Naive thymus-derived CD4-positive, alpha-beta T cell (primary cell): ENCODE results near the gene TOPBP1. TPM values are rescaled to one million over a fixed set of nuclear protein-coding genes. Genes with fewer than 3 reads are reported as not detected.
A peak's percentile ranks its signal among the peaks of the same experiment; 100 is the strongest.
"Not testable (repeated sequence)": the region's sequence is repeated elsewhere in the genome, so short reads cannot be mapped to it uniquely, and the experiment has no call there.

Source experiments
- ATAC-seq: fragments of 150-1000 bp; cut with Tn5 transposase; 2 replicates; pipeline ENCODE4 v1.10.0; 2021; ENCODE audit warnings: mild to moderate bottlenecking, moderate library complexity
- CTCF ChIA-PET: fragments of 350-600 bp; sonication (Branson Sonifier 250); formaldehyde crosslinking; loops from one replicate; lab custom pipeline; 2021; ENCODE audit warnings: antibody characterized with exemption; lab: Charles Lee
- POLR2A ChIA-PET: fragments of 350-600 bp; sonication (Branson Sonifier 250); formaldehyde crosslinking; loops from one replicate; lab custom pipeline; 2021; ENCODE audit warnings: antibody characterized with exemption, inconsistent platforms; lab: Charles Lee
- DNase-seq, 9 donors: peaks; one replicate each; pipeline versions ENCODE4 v3.0.0 to v3.0.0-alpha.2; 2020 to 2022; ENCODE audit warnings: mixed read lengths in 1 of 9
- H3K27ac ChIP-seq: one replicate; pipeline ENCODE4 v1.7.0; 2013; ENCODE audit warnings: mild to moderate bottlenecking, low read depth, low read length, moderate library complexity
- H3K27me3 ChIP-seq, 2 donors: one replicate each; pipeline ENCODE4 v1.7.0; 2013; ENCODE audit warnings: low read length in 2 of 2, mild to moderate bottlenecking in 2 of 2, moderate library complexity in 2 of 2; ENCODE audit not compliant: control insufficient read depth in 2 of 2, insufficient read depth in 2 of 2
- H3K36me3 ChIP-seq, 3 experiments: 1 replicate in 2 of 3; 2 replicates in 1 of 3; pipeline ENCODE4 v1.7.0; 2013; ENCODE audit warnings: low read length in 3 of 3, mild to moderate bottlenecking in 3 of 3, moderate library complexity in 1 of 3; ENCODE audit not compliant: insufficient read depth in 3 of 3, control insufficient read depth in 2 of 3
- H3K4me1 ChIP-seq, 2 donors: one replicate each; pipeline ENCODE4 v1.7.0; 2013; ENCODE audit warnings: low read length in 2 of 2, mild to moderate bottlenecking in 2 of 2, moderate library complexity in 1 of 2; ENCODE audit not compliant: control insufficient read depth in 2 of 2, insufficient read depth in 2 of 2
- H3K4me3 ChIP-seq: 2 replicates; pipeline ENCODE4 v1.7.0; 2013; ENCODE audit warnings: mild to moderate bottlenecking, low read length
- H3K9me3 ChIP-seq, 3 experiments: 1 replicate in 2 of 3; 2 replicates in 1 of 3; pipeline ENCODE4 v1.7.0; 2013; ENCODE audit warnings: low read length in 3 of 3; ENCODE audit not compliant: control insufficient read depth in 2 of 3
- H3K27ac Mint-ChIP-seq, 9 donors: one replicate each; pipeline ENCODE4 v1.8.0; 2020 to 2022; ENCODE audit warnings: mixed read lengths in 9 of 9, mild to moderate bottlenecking in 8 of 9, moderate library complexity in 5 of 9, inconsistent platforms in 2 of 9
- H3K27me3 Mint-ChIP-seq, 5 donors: one replicate each; pipeline ENCODE4 v1.8.0; 2021 to 2022; ENCODE audit warnings: mixed read lengths in 5 of 5, mild to moderate bottlenecking in 1 of 5
- H3K36me3 Mint-ChIP-seq, 5 donors: one replicate each; pipeline ENCODE4 v1.8.0; 2020 to 2022; ENCODE audit warnings: mixed read lengths in 5 of 5, mild to moderate bottlenecking in 3 of 5, inconsistent platforms in 1 of 5
- H3K4me1 Mint-ChIP-seq, 7 donors: one replicate each; pipeline ENCODE4 v1.8.0; 2020 to 2022; ENCODE audit warnings: mixed read lengths in 7 of 7, mild to moderate bottlenecking in 3 of 7, inconsistent platforms in 1 of 7
- H3K4me3 Mint-ChIP-seq, 10 donors: one replicate each; pipeline ENCODE4 v1.8.0; 2020 to 2022; ENCODE audit warnings: mild to moderate bottlenecking in 10 of 10, mixed read lengths in 10 of 10, moderate library complexity in 6 of 10, inconsistent platforms in 2 of 10
- H3K9me3 Mint-ChIP-seq, 11 donors: one replicate each; pipeline ENCODE4 v1.8.0; 2020 to 2022; ENCODE audit warnings: mixed read lengths in 11 of 11, mild to moderate bottlenecking in 4 of 11, inconsistent platforms in 1 of 11, moderate library complexity in 1 of 11
- intact Hi-C, 2 donors: fragments of 100-400 bp; cut with micrococcal nuclease; formaldehyde crosslinking; loops; one replicate each; pipeline ENCODE4 v1.15.1; 2023
- polyA plus RNA-seq, 2 donors: library from polyadenylated mRNA; unstranded; fragments of 300-500 nt; fragmentation: Illumina TruSeq; gene quantifications; one replicate each; pipeline ENCODE4 v1.2.3, GENCODE V29; 2021
- total RNA-seq, 6 experiments: library from RNA in 5 of 6; stranded (reverse) in 5 of 6; gene quantifications; 1 replicate in 5 of 6; 2 replicates in 1 of 6; pipeline ENCODE4 v1.2.3 and lab custom pipeline; 2021 to 2026

Gene TOPBP1
- total and polyA plus RNA-seq, 7 experiments from 2014 or later = 5.2 to 73.8 (median 28.7) TPM

GRCh38 chr3:133568294-133569014 is 93.3 kb downstream of the TOPBP1 start:
- intact Hi-C loops = no loop called here
- ATAC-seq = no peak
- CTCF ChIA-PET = no interaction called here

DNA sequence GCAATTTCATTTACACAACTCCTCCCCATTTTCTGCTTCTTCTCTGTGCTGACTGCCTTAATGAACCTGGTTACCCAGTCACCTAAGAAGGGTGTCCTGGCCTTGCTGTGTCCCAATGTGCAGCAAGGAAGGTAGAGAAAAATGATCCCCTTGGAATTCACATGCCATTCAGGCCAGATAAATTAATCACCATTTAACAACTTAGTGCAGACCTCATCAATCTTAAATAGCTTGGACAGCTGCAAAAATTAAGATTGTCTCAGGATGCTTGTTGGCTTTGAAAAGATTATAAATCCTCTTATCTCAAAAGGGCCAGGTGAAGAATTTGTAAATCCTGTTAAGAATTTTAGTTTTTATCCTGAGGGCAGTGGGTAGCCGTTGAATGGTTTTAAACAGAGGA is 97.9 kb downstream of the TOPBP1 start:
- ChIA-PET POLR2A (interaction anchor here (0.7 kb wide), 1 partner anchor 880 kb away, joined by 3 read pairs; no protein-coding TSS in a partner anchor), CTCF (no interaction called here)
- intact Hi-C loops = no loop called here
- Histone ChIP-seq H3K4me1 (no peaks in the 10 kb centered on the region), H3K27me3 (no peaks in the 10 kb centered on the region), H3K4me3 (no peak overlapping the region), H3K9me3 (no peaks in the 10 kb centered on the region), H3K27ac (no peak overlapping the region), H3K36me3 (no peaks in the 10 kb centered on the region)
- DNase-seq (no peak), ATAC-seq (no peak)
- no peaks in the 10 kb centered on the region for H3K4me1 Mint-ChIP-seq
- H3K4me3 Mint-ChIP-seq = no peak overlapping the region
- H3K9me3 Mint-ChIP-seq = peaks cover 0 to 5% (median 0%) of the 10 kb centered on the region in 11 donors
- no peak overlapping the region for H3K27ac Mint-ChIP-seq
- H3K27me3 Mint-ChIP-seq = peaks cover 0 to 11% (median 0%) of the 10 kb centered on the region in 5 donors
- no peaks in the 10 kb centered on the region for H3K36me3 Mint-ChIP-seq

More at GRCh38 chr3:133568294-133569014, 93.3 kb downstream of the TOPBP1 start:
- peaks cover 0 to 2% (median 0%) of the 10 kb centered on the region in 11 donors for H3K9me3 Mint-ChIP-seq
- Histone ChIP-seq H3K27me3 (no peaks in the 10 kb centered on the region), H3K4me3 (no peak overlapping the region), H3K27ac (no peak overlapping the region), H3K4me1 (peaks cover 11 to 12% of the 10 kb centered on the region in 2 donors), H3K9me3 (no peaks in the 10 kb centered on the region), H3K36me3 (no peaks in the 10 kb centered on the region)
- H3K36me3 Mint-ChIP-seq = no peaks in the 10 kb centered on the region
- peaks cover 5 to 31% (median 17%) of the 10 kb centered on the region in 7 donors for H3K4me1 Mint-ChIP-seq
- H3K27me3 Mint-ChIP-seq = peaks cover 0 to 11% (median 0%) of the 10 kb centered on the region in 5 donors
- POLR2A ChIA-PET = interaction anchor here (1.2 kb wide), 1 partner anchor 10 kb away, joined by 3 read pairs; no protein-coding TSS in a partner anchor
- peak overlapping the region in 1 of 9 donors; percentile 42 for H3K27ac Mint-ChIP-seq
- no peak for DNase-seq
- no peak overlapping the region for H3K4me3 Mint-ChIP-seq

- Histone ChIP-seq H3K4me1 (no peaks in the 10 kb centered on the region), H3K27ac (no peak overlapping the region), H3K36me3 (no peaks in the 10 kb centered on the region), H3K27me3 (no peaks in the 10 kb centered on the region), H3K4me3 (no peak overlapping the region), H3K9me3 (no peaks in the 10 kb centered on the region)
- ChIA-PET POLR2A (interaction anchor here (0.7 to 0.9 kb wide), 2 partner anchors 11 to 880 kb away, joined by 3 read pairs; no protein-coding TSS in a partner anchor), CTCF (no interaction called here)
- intact Hi-C loops = no loop called here
- H3K36me3 Mint-ChIP-seq = peaks cover 0 to 3% (median 0%) of the 10 kb centered on the region in 5 donors
- H3K4me1 Mint-ChIP-seq = no peaks in the 10 kb centered on the region
- ATAC-seq (no peak), DNase-seq (no peak)
- no peak overlapping the region for H3K27ac Mint-ChIP-seq
- peaks cover 0 to 11% (median 0%) of the 10 kb centered on the region in 5 donors for H3K27me3 Mint-ChIP-seq
- H3K4me3 Mint-ChIP-seq = no peak overlapping the region
- H3K9me3 Mint-ChIP-seq = peaks cover 0 to 11% (median 4%) of the 10 kb centered on the region in 11 donors
Observed at GRCh38 chr3:133563186-133563591, 98.6 kb downstream of the TOPBP1 start.

GRCh38 chr3:133562376-133562775 is 99.4 kb downstream of the TOPBP1 start:
- ATAC-seq (no peak), DNase-seq (no peak)
- H3K4me1 Mint-ChIP-seq = no peaks in the 10 kb centered on the region
- Histone ChIP-seq H3K9me3 (no peaks in the 10 kb centered on the region), H3K27me3 (no peaks in the 10 kb centered on the region), H3K27ac (no peak overlapping the region), H3K4me3 (no peak overlapping the region), H3K36me3 (no peaks in the 10 kb centered on the region), H3K4me1 (no peaks in the 10 kb centered on the region)
- POLR2A ChIA-PET = interaction anchor here (0.9 kb wide), 1 partner anchor 12 kb away, joined by 3 read pairs; no protein-coding TSS in a partner anchor
- no peak overlapping the region for H3K4me3 Mint-ChIP-seq
- peaks cover 0 to 11% (median 0%) of the 10 kb centered on the region in 5 donors for H3K27me3 Mint-ChIP-seq
- intact Hi-C loops = no loop called here
- H3K27ac Mint-ChIP-seq = no peak overlapping the region
- H3K36me3 Mint-ChIP-seq = peaks cover 0 to 3% (median 0%) of the 10 kb centered on the region in 5 donors
- CTCF ChIA-PET = interaction anchor here (0.6 kb wide), 1 partner anchor 73 kb away, joined by 3 read pairs; no protein-coding TSS in a partner anchor
- H3K9me3 Mint-ChIP-seq = peaks cover 0 to 16% (median 4%) of the 10 kb centered on the region in 11 donors

- no peaks in the 10 kb centered on the region for H3K4me1 ChIP-seq
- POLR2A ChIA-PET = no interaction called here
- CTCF ChIA-PET = interaction anchor here (0.7 kb wide), 1 partner anchor 16 kb away, joined by 5 read pairs; no protein-coding TSS in a partner anchor
- H3K4me3 ChIP-seq = no peak overlapping the region
- H3K27me3 Mint-ChIP-seq = peaks cover 0 to 11% (median 0%) of the 10 kb centered on the region in 5 donors
- no peaks in the 10 kb centered on the region for H3K4me1 Mint-ChIP-seq
- no peaks in the 10 kb centered on the region for H3K9me3 ChIP-seq
- intact Hi-C loops = no loop called here
- H3K27ac Mint-ChIP-seq = no peak overlapping the region
- H3K4me3 Mint-ChIP-seq = no peak overlapping the region
- H3K27me3 ChIP-seq = no peaks in the 10 kb centered on the region
- no peaks in the 10 kb centered on the region for H3K36me3 ChIP-seq
- H3K9me3 Mint-ChIP-seq = peaks cover 0 to 16% (median 4%) of the 10 kb centered on the region in 11 donors
- DNase-seq (no peak), ATAC-seq (no peak)
- peaks cover 0 to 3% (median 0%) of the 10 kb centered on the region in 5 donors for H3K36me3 Mint-ChIP-seq
- no peak overlapping the region for H3K27ac ChIP-seq
Observed at GRCh38 chr3:133561679-133562078, 100.1 kb downstream of the TOPBP1 start.

GRCh38 chr3:133551589-133551988 is 110.2 kb downstream of the TOPBP1 start:
- H3K27me3 Mint-ChIP-seq, CTCF ChIA-PET: not testable (repeated sequence)

More at GRCh38 chr3:133551589-133551988, 110.2 kb downstream of the TOPBP1 start:
- H3K36me3 Mint-ChIP-seq, H3K9me3 ChIP-seq, H3K27ac Mint-ChIP-seq, ATAC-seq, POLR2A ChIA-PET, H3K4me1 ChIP-seq, H3K36me3 ChIP-seq, H3K9me3 Mint-ChIP-seq, H3K27ac ChIP-seq, H3K4me3 ChIP-seq, DNase-seq, H3K4me1 Mint-ChIP-seq, H3K4me3 Mint-ChIP-seq, H3K27me3 ChIP-seq, intact Hi-C loops: not testable (repeated sequence)
